Transverse colon (tissue), 4 donors: ENCODE results near the gene TMEM95. TPM values are rescaled to one million over a fixed set of nuclear protein-coding genes. Genes with fewer than 3 reads are reported as not detected.
A peak's percentile ranks its signal among the peaks of the same experiment; 100 is the strongest.

Experiments
- DNase-seq: peaks from one replicate; pipeline ENCODE4 v3.0.0-alpha.2; 2019
- H3K27ac ChIP-seq, 4 donors: fragments of 200-600 bp; sonication (generic); 2 replicates each; pipeline ENCODE4 v1.5.1; 2016 to 2018; ENCODE audit warnings: inconsistent platforms in 4 of 4
- H3K27me3 ChIP-seq: fragments of 200-600 bp; sonication (generic); 2 replicates; pipeline ENCODE4 v1.5.1; 2017; ENCODE audit warnings: inconsistent platforms
- H3K36me3 ChIP-seq, 4 donors: fragments of 200-600 bp; sonication (generic); 2 replicates each; pipeline ENCODE4 v1.5.1; 2017 to 2019; ENCODE audit warnings: inconsistent platforms in 4 of 4
- H3K4me1 ChIP-seq, 4 donors: fragments of 200-600 bp; sonication (generic); 2 replicates each; pipeline ENCODE4 v1.5.1; 2017 to 2020; ENCODE audit warnings: inconsistent platforms in 4 of 4
- H3K4me3 ChIP-seq, 4 donors: fragments of 200-600 bp; sonication (generic); 1 replicate in 1 of 4; 2 replicates in 3 of 4; pipeline versions ENCODE4 v1.5.1 to v1.6.1; 2017 to 2019; ENCODE audit warnings: inconsistent platforms in 4 of 4
- H3K9me3 ChIP-seq, 2 donors: fragments of 200-600 bp; sonication (generic); 2 replicates each; pipeline ENCODE4 v1.5.1; 2017 to 2019; ENCODE audit warnings: inconsistent platforms in 2 of 2
- EP300 ChIP-seq: sonication (generic); formaldehyde crosslinking; IDR thresholded peaks from one replicate; pipeline ENCODE4 v1.6.1; 2017; ENCODE audit warnings: antibody characterized with exemption, low read depth
- WGBS, 2 donors: methylation state at CpG; one replicate each; pipeline ENCODE4 v1.1.5; 2018; ENCODE audit warnings: low coverage in 1 of 2; 5-methylcytosine and 5-hydroxymethylcytosine counted together
- in situ Hi-C, 4 donors: fragments of 200-750 bp; cut with MboI; loops; one replicate each; pipeline versions ENCODE4 v1.15.0 to v1.15.1; 2017; ENCODE audit warnings: low sequenced_read_pairs in 3 of 4, low pct_ligation_motif_present in 1 of 4, low pct_unique_long_range_greater_than_20kb in 1 of 4
- intact Hi-C: fragments of 100-400 bp; cut with DNase I; formaldehyde crosslinking; loops from one replicate; pipeline ENCODE4 v1.15.1; 2023; ENCODE audit warnings: low total_unique reads
- small RNA-seq, 4 donors: library from RNA; depleted of rRNA; stranded (forward); fragments of <200 nt; gene quantifications; one replicate each; pipeline ENCODE3, GENCODE V24; 2016
- total RNA-seq, 4 donors: library from RNA; depleted of rRNA; stranded (reverse); fragments of >200 nt; gene quantifications; one replicate each; pipeline ENCODE4 v1.1.0, GENCODE V29; 2016

Gene TMEM95
- total RNA-seq, 4 donors from 2014 or later: not detected

DNA sequence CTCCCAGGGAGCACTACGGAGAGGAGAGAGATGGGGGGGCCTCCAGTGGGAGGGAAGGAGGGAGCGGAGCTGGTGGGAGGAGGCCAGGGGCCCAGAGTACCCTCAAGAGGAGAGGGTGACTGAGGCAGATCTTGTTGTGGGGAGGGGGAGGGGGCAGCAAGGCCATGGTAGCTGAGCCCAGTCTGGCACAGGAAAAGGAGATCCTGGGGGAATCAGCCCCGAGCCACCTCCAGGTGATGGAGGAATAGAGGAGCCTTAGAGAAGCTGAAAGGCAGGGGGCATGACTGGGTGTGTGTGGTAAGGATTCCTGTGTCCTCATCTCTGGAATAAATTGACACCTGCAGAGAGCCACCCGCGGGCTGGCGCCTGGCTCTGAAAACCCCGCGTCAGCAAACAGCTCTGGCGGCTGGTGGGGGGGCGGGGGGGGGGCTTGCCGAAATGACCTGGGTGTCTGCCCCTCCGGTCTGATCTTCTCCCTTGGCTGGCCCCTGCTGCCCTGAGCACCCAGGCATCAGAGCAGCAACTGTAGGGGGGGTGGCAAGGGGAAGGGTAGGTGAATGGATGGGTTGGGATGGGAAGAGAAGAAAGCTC, 51.4 kb downstream of the TMEM95 start:
- Histone ChIP-seq H3K4me1 (peaks cover 13 to 32% (median 22%) of the 10 kb centered on the region in 4 donors), H3K9me3 (no peaks in the 10 kb centered on the region), H3K36me3 (no peaks in the 10 kb centered on the region), H3K4me3 (no peak overlapping the region), H3K27me3 (peaks cover 17% of the 10 kb centered on the region), H3K27ac (peak overlapping the region in 2 of 4 donors; percentile 95 to 98)
- intact Hi-C loops: no loop called here
- DNase-seq: no peak
- in situ Hi-C loops: no loop called here
- no peak for TF ChIP-seq EP300
- 35% methylated on average over 12 of the region's 12 CpGs; no CpG with 5 or more reads in 1 of the 2 donors for WGBS, 2 donors

Small RNA genes within 50 kb of the gene (small RNA-seq; reads per million reads assigned to genes)
- gene AC026954.2: 0 reads per million in 4 donors

Other genes with a start within 250 kb of the TMEM95 start
- under 1 TPM in 1 of 4 donors, not detected in 3; 0.32 TPM for gene ASGR2, start 240.3 kb upstream of the TMEM95 start, total RNA-seq
- under 1 TPM in 2 of 4 donors, not detected in 2; 0.48 to 0.82 TPM for gene ASGR1, start 175.8 kb upstream of the TMEM95 start, total RNA-seq
- 10 to 100 TPM in 1 of 4 donors, 1 to 10 TPM in 3; 2.4 to 15.7 (median 6.1) TPM for gene DLG4, start 135.3 kb upstream of the TMEM95 start, total RNA-seq
- 1,000 to 10,000 TPM in 3 of 4 donors, 100 to 1,000 TPM in 1; 877 to 3,047 (median 1,981) TPM for gene ACADVL, start 135.2 kb upstream of the TMEM95 start, total RNA-seq
- 100 to 1,000 TPM in 2 of 4 donors, 10 to 100 TPM in 2; 35.9 to 182 (median 69.2) TPM for gene DVL2, start 120.6 kb upstream of the TMEM95 start, total RNA-seq
- gene PHF23, start 115.7 kb upstream of the TMEM95 start, total RNA-seq: 10 to 100 TPM; 20.6 to 33.5 (median 27.8) TPM
- 100 to 1,000 TPM; 209 to 479 (median 394) TPM for gene GABARAP, start 112.7 kb upstream of the TMEM95 start, total RNA-seq
- 100 to 1,000 TPM in 1 of 4 donors, 10 to 100 TPM in 3; 52.3 to 113 (median 60.4) TPM for gene CTDNEP1, start 103.4 kb upstream of the TMEM95 start, total RNA-seq
- 10 to 100 TPM in 3 of 4 donors, 1 to 10 TPM in 1; 4.9 to 36.2 (median 30.3) TPM for gene ELP5, start 102.9 kb upstream of the TMEM95 start, total RNA-seq
- 1,000 to 10,000 TPM in 1 of 4 donors, 100 to 1,000 TPM in 3; 571 to 1,162 (median 940) TPM for gene CLDN7, start 92.7 kb upstream of the TMEM95 start, total RNA-seq
- 10 to 100 TPM in 3 of 4 donors, 1 to 10 TPM in 1; 9.7 to 35.5 (median 20.3) TPM for gene SLC2A4, start 73.4 kb upstream of the TMEM95 start, total RNA-seq
- 100 to 1,000 TPM in 1 of 4 donors, 10 to 100 TPM in 3; 23.1 to 151 (median 43.4) TPM for gene YBX2, start 60.5 kb upstream of the TMEM95 start, total RNA-seq
- gene EIF5A, start 47.5 kb upstream of the TMEM95 start, total RNA-seq: 100 to 1,000 TPM in 3 of 4 donors, 10 to 100 TPM in 1; 91.3 to 188 (median 149) TPM
- 100 to 1,000 TPM in 3 of 4 donors, 10 to 100 TPM in 1; 96.5 to 578 (median 150) TPM for gene GPS2, start 39.8 kb upstream of the TMEM95 start, total RNA-seq
- gene NEURL4, start 25.8 kb upstream of the TMEM95 start, total RNA-seq: 100 to 1,000 TPM in 1 of 4 donors, 10 to 100 TPM in 3; 27.8 to 109 (median 35.0) TPM
- 10 to 100 TPM in 2 of 4 donors, 1 to 10 TPM in 2; 4.8 to 21.0 (median 10.0) TPM for gene ACAP1, start 18.6 kb upstream of the TMEM95 start, total RNA-seq
- 10 to 100 TPM in 1 of 4 donors, 1 to 10 TPM in 3; 1.2 to 10.8 (median 7.8) TPM for gene KCTD11, start 3.0 kb upstream of the TMEM95 start, total RNA-seq
- 100 to 1,000 TPM in 1 of 4 donors, 10 to 100 TPM in 3; 38.9 to 110 (median 53.2) TPM for gene TNK1, start 25.9 kb downstream of the TMEM95 start, total RNA-seq
- gene PLSCR3, start 39.4 kb downstream of the TMEM95 start, total RNA-seq: 10 to 100 TPM; 13.2 to 32.4 (median 18.4) TPM
- gene TMEM256, start 48.9 kb downstream of the TMEM95 start, total RNA-seq: 100 to 1,000 TPM in 2 of 4 donors, 10 to 100 TPM in 1, 1 to 10 TPM in 1; 10.0 to 129 (median 85.6) TPM
- 10 to 100 TPM in 1 of 4 donors, 1 to 10 TPM in 3; 2.2 to 12.3 (median 3.9) TPM for gene NLGN2, start 52.7 kb downstream of the TMEM95 start, total RNA-seq
- not detected for gene SPEM1, start 65.2 kb downstream of the TMEM95 start, total RNA-seq
- gene SPEM2, start 70.5 kb downstream of the TMEM95 start, total RNA-seq: not detected
- not detected for gene SPEM3, start 73.7 kb downstream of the TMEM95 start, total RNA-seq
- 10 to 100 TPM in 3 of 4 donors, 1 to 10 TPM in 1; 8.8 to 26.1 (median 16.3) TPM for gene TMEM102, start 80.3 kb downstream of the TMEM95 start, total RNA-seq
- 1 to 10 TPM in 3 of 4 donors, not detected in 1; 1.6 to 2.4 (median 1.9) TPM for gene FGF11, start 84.4 kb downstream of the TMEM95 start, total RNA-seq
- 10 to 100 TPM in 1 of 4 donors, 1 to 10 TPM in 2, not detected in 1; 5.8 to 10.3 (median 8.9) TPM for gene CHRNB1, start 89.9 kb downstream of the TMEM95 start, total RNA-seq
- gene ZBTB4, start 124.5 kb downstream of the TMEM95 start, total RNA-seq: 10 to 100 TPM; 18.3 to 48.6 (median 23.2) TPM
- not detected for gene SLC35G6, start 126.3 kb downstream of the TMEM95 start, total RNA-seq
- gene POLR2A, start 129.2 kb downstream of the TMEM95 start, total RNA-seq: 100 to 1,000 TPM in 3 of 4 donors, 10 to 100 TPM in 1; 91.3 to 321 (median 127) TPM
- gene TNFSF12, start 193.9 kb downstream of the TMEM95 start, total RNA-seq: 10 to 100 TPM; 20.8 to 53.1 (median 31.5) TPM
- gene TNFSF13, start 203.6 kb downstream of the TMEM95 start, total RNA-seq: 10 to 100 TPM; 19.7 to 94.3 (median 59.8) TPM
- gene SENP3, start 206.8 kb downstream of the TMEM95 start, total RNA-seq: 100 to 1,000 TPM in 1 of 4 donors, 10 to 100 TPM in 3; 37.0 to 159 (median 45.2) TPM
- 100 to 1,000 TPM in 1 of 4 donors, 10 to 100 TPM in 2, 1 to 10 TPM in 1; 3.8 to 102 (median 35.1) TPM for gene CD68, start 224.5 kb downstream of the TMEM95 start, total RNA-seq
- gene MPDU1, start 228.7 kb downstream of the TMEM95 start, total RNA-seq: 100 to 1,000 TPM in 3 of 4 donors, 10 to 100 TPM in 1; 97.9 to 312 (median 157) TPM
- 1 to 10 TPM in 2 of 4 donors, not detected in 2; 2.3 to 4.3 TPM for gene SOX15, start 234.9 kb downstream of the TMEM95 start, total RNA-seq